Left lung (tissue), 10 donors: ENCODE results near the gene MEGF9. TPM values are rescaled to one million over a fixed set of nuclear protein-coding genes. Genes with fewer than 3 reads are reported as not detected.
"Not testable (repeated sequence)": the region's sequence is repeated elsewhere in the genome, so short reads cannot be mapped to it uniquely, and the experiment has no call there.

Experiments used
- ATAC-seq: fragments of 200-7000 bp; cut with Tn5 transposase; one replicate; pipeline ENCODE4 v1.9.1; 2020; ENCODE audit warnings: moderate library complexity
- DNase-seq, 4 donors: peaks; one replicate each; pipeline ENCODE4 v3.0.0-alpha.2; 2013 to 2020
- H3K27ac ChIP-seq, 2 donors: fragments of 200-600 bp; sonication (generic) in 1 of 2; one replicate each; pipeline versions ENCODE4 v1.5.0 to v1.8.0; 2020 to 2021
- H3K27me3 ChIP-seq, 2 donors: fragments of 200-600 bp; sonication (generic) in 1 of 2; one replicate each; pipeline versions ENCODE4 v1.5.0 to v1.8.0; 2020 to 2021
- H3K36me3 ChIP-seq, 2 donors: fragments of 200-600 bp; sonication (generic) in 1 of 2; one replicate each; pipeline versions ENCODE4 v1.5.0 to v1.8.0; 2020 to 2021
- H3K4me1 ChIP-seq, 2 donors: fragments of 200-600 bp; one replicate each; pipeline ENCODE4 v1.8.0; 2021
- H3K4me3 ChIP-seq, 2 donors: fragments of 200-600 bp; sonication (generic) in 1 of 2; one replicate each; pipeline versions ENCODE4 v1.5.0 to v1.8.0; 2020 to 2021; ENCODE audit warnings: mild to moderate bottlenecking in 1 of 2
- H3K9me3 ChIP-seq, 2 donors: fragments of 200-600 bp; sonication (generic) in 1 of 2; one replicate each; pipeline versions ENCODE4 v1.5.0 to v1.8.0; 2020 to 2021
- intact Hi-C, 2 donors: fragments of 100-400 bp; cut with DNase I; formaldehyde crosslinking; loops; one replicate each; pipeline versions ENCODE4 v1.11.2 to v1.14.2; 2022
- polyA plus RNA-seq, 6 donors: library from polyadenylated mRNA; unstranded; fragments of 120-200 nt; gene quantifications; one replicate each; pipeline ENCODE4 v1.2.1, GENCODE V29; 2013; ENCODE audit not compliant: insufficient read length in 6 of 6
- total RNA-seq, 2 donors: library from RNA; stranded (reverse); fragmentation: NEBNext Ultra II Directional; extraction: Animal tissue kit (Norgen Biotek cat#: 25700); gene quantifications; one replicate each; pipeline ENCODE4 v1.2.1, GENCODE V29; 2021
- TF ChIP-seq, protein P1 (sequence below), 2 donors: fragments of 200-600 bp; sonication (generic) in 1 of 2; IDR thresholded peaks; one replicate each; pipeline versions ENCODE4 v1.5.0 to v1.8.0; 2021; ENCODE audit warnings: antibody characterized with exemption in 2 of 2
- donor health status: DM: no; HTN: yes; CAD: no.
- donor health status: DM: no; HTN: no; CAD: no.

MEGF9 gene
- total and polyA plus RNA-seq, 8 donors, result 13.8 to 103 (median 15.3) TPM

- intact Hi-C loops, result loop anchor here in 1 of 2 donors (10.0 kb wide), 1 partner anchor 310 kb away; no protein-coding TSS in a partner anchor
- Histone ChIP-seq H3K4me1 (peaks cover 0 to 45% of the 10 kb centered on the region in 2 donors), H3K27me3 (no peaks in the 10 kb centered on the region), H3K36me3 (peaks cover 3 to 12% of the 10 kb centered on the region in 2 donors), H3K9me3 (no peaks in the 10 kb centered on the region), H3K4me3 (no peak overlapping the region), H3K27ac (no peak overlapping the region)
- DNase-seq (no peak), ATAC-seq (no peak)
- TF ChIP-seq, protein P1, sequence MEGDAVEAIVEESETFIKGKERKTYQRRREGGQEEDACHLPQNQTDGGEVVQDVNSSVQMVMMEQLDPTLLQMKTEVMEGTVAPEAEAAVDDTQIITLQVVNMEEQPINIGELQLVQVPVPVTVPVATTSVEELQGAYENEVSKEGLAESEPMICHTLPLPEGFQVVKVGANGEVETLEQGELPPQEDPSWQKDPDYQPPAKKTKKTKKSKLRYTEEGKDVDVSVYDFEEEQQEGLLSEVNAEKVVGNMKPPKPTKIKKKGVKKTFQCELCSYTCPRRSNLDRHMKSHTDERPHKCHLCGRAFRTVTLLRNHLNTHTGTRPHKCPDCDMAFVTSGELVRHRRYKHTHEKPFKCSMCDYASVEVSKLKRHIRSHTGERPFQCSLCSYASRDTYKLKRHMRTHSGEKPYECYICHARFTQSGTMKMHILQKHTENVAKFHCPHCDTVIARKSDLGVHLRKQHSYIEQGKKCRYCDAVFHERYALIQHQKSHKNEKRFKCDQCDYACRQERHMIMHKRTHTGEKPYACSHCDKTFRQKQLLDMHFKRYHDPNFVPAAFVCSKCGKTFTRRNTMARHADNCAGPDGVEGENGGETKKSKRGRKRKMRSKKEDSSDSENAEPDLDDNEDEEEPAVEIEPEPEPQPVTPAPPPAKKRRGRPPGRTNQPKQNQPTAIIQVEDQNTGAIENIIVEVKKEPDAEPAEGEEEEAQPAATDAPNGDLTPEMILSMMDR (IDR thresholded peaks at IDR 0.05), result no peak
These were observed 40.8 kb upstream of the MEGF9 start for GRCh38 chr9:120755044-120755443.

GRCh38 chr9:120750421-120750820, 36.2 kb upstream of the MEGF9 start:
- H3K36me3 ChIP-seq, result no peaks in the 10 kb centered on the region
- H3K4me1 ChIP-seq, result peaks cover 0 to 3% of the 10 kb centered on the region in 2 donors
- H3K27ac ChIP-seq, result no peak overlapping the region
- H3K27me3 ChIP-seq, result no peaks in the 10 kb centered on the region
- no peak overlapping the region for H3K4me3 ChIP-seq
- no peak for DNase-seq
- TF ChIP-seq, protein P1 (IDR thresholded peaks at IDR 0.05), result no peak
- H3K9me3 ChIP-seq, result no peaks in the 10 kb centered on the region
- no peak for ATAC-seq
- intact Hi-C loops, result loop anchor here in 1 of 2 donors (10.0 kb wide), 1 partner anchor 314 kb away; no protein-coding TSS in a partner anchor

DNA sequence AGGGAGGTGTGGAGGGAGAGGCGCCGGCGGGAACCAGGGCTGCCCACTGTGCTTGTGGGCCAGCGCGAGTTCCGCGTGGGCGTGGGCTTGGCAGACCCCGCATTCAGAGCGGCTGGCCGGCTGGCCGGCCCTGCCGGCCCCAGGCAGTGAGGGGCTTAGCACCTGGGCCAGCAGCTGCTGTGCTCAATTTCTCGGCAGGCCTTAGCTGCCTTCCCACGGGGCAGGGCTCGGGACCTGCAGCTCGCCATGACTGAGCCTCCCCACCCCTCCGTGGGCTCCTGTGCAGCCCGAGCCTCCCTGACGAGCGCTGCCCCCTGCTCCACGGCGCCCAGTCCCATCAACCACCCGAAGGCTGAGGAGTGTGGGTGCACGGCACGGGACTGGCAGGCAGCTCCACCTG, 32.1 kb upstream of the MEGF9 start:
- intact Hi-C loops, H3K4me3 ChIP-seq, H3K9me3 ChIP-seq, H3K36me3 ChIP-seq, DNase-seq, H3K4me1 ChIP-seq, H3K27ac ChIP-seq, ATAC-seq, H3K27me3 ChIP-seq: not testable (repeated sequence)

GRCh38 chr9:120745278-120745677, 31.0 kb upstream of the MEGF9 start:
- Histone ChIP-seq H3K36me3 (no peaks in the 10 kb centered on the region), H3K27ac (no peak overlapping the region), H3K4me1 (peaks cover 0 to 18% of the 10 kb centered on the region in 2 donors), H3K9me3 (no peaks in the 10 kb centered on the region), H3K27me3 (no peaks in the 10 kb centered on the region), H3K4me3 (no peak overlapping the region)
- DNase-seq, result no peak
- intact Hi-C loops, result no loop called here
- ATAC-seq, result no peak
- TF ChIP-seq, protein P1 (IDR thresholded peaks at IDR 0.05), result no peak

GRCh38 chr9:120742951-120743416, 28.7 kb upstream of the MEGF9 start:
- no peak overlapping the region for H3K4me3 ChIP-seq
- H3K36me3 ChIP-seq, result no peaks in the 10 kb centered on the region
- H3K4me1 ChIP-seq, result peaks cover 0 to 33% of the 10 kb centered on the region in 2 donors
- TF ChIP-seq, protein P1 (IDR thresholded peaks at IDR 0.05), result peak; percentile 53 to 62
- ATAC-seq, result peak; percentile 84
- no peaks in the 10 kb centered on the region for H3K27me3 ChIP-seq
- no peak overlapping the region for H3K27ac ChIP-seq
- DNase-seq, result no peak
- intact Hi-C loops, result no loop called here
- no peaks in the 10 kb centered on the region for H3K9me3 ChIP-seq

- no peaks in the 10 kb centered on the region for H3K27me3 ChIP-seq
- TF ChIP-seq, protein P1 (IDR thresholded peaks at IDR 0.05), result no peak
- intact Hi-C loops, result no loop called here
- ATAC-seq, result no peak
- no peak overlapping the region for H3K4me3 ChIP-seq
- no peaks in the 10 kb centered on the region for H3K36me3 ChIP-seq
- no peak for DNase-seq
- no peaks in the 10 kb centered on the region for H3K9me3 ChIP-seq
- H3K27ac ChIP-seq, result no peak overlapping the region
- H3K4me1 ChIP-seq, result peaks cover 0 to 39% of the 10 kb centered on the region in 2 donors
These were observed 27.4 kb upstream of the MEGF9 start for GRCh38 chr9:120741701-120742100.
